AG20443 (cell line): ENCODE results near the gene YPEL4.

Source experiments
- DNase-seq: peaks from one replicate; pipeline ENCODE4 v3.0.0; 2012; ENCODE audit warnings: low spot score, mixed read lengths

Gene YPEL4

GRCh38 chr11:57632116-57632515, 17.6 kb downstream of the YPEL4 start:
- no peak for DNase-seq

DNA sequence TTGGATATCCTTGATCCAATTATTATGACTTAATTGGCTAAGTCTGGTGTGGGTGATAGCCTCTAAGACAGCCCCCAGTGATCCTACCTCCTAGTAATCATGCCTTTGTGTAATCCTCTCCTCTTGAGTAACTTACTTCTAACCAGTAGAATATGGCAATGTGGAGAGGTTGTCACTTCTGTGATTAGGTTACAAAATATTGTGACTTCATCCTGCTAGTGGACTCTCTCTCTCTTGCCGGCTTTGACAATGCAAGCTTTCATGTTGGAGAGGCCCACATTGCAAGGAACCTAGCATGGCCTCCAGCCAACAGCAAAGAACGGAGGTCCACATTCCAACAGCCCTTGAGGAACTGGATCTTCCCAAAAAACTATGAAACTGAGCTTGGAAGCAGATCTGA, 19.5 kb downstream of the YPEL4 start:
- DNase-seq: no peak

DNA sequence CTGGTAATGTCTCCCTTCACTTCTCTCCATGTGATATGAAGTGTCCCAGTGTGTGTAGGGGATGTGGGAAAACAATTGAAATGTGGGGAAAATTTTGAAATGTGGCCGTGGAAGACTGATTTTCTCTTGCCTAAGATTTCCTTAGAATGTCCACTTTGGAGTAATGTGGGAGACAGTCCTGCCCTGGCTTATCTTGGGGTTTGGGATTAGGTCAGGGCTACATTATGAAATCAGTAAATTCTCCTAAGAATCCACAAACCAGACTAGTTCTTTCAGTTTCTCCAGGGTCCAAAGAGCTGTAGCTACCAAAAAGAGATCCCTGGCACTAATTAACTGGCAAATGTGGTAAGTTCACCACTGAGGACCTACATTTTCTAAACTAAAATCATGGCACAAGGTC, 22.8 kb downstream of the YPEL4 start:
- no peak for DNase-seq

DNA sequence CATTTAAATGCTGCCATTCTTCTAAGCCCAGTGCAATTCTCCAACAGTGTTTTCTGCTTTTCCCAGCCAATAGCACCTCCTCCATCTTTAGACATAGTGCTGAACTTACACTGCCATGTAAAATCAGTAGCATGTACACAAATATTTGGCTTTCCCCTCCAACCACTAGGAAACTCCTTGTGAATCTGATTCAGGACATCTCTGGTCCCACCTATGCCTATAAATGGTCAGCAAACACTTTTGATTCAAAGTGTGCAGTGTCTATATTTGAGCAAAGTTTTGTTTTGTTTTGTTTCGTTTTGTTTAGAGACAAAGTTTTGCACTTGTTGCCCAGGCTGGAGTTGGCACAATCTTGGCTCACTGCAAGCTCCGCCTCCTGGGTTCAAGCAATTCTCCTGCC, 24.8 kb downstream of the YPEL4 start:
- DNase-seq: no peak

- no peak for DNase-seq
Measured at GRCh38 chr11:57622263-57622662, 27.4 kb downstream of the YPEL4 start.

GRCh38 chr11:57620467-57620866, 29.2 kb downstream of the YPEL4 start:
- DNase-seq: no peak

DNA sequence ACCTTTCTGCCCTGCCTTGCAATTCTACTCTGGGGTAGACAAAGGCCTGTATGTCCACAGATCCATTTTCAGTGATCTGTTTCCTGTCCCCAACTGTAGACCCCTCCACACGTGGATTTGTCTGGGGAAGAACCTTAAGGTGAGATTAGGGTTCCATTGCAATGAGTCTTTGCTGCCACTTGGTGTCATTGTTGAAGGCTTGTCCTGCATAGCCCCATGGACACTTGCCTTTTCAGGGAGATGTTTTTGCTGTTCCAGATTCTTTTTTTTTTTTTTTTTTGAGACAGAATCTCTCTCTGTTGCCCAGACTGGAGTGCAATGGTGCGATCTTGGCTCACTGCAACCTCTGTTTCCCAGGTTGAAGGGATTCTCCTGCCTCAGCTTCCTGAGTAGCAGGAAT, 30.4 kb downstream of the YPEL4 start:
- no peak for DNase-seq

DNA sequence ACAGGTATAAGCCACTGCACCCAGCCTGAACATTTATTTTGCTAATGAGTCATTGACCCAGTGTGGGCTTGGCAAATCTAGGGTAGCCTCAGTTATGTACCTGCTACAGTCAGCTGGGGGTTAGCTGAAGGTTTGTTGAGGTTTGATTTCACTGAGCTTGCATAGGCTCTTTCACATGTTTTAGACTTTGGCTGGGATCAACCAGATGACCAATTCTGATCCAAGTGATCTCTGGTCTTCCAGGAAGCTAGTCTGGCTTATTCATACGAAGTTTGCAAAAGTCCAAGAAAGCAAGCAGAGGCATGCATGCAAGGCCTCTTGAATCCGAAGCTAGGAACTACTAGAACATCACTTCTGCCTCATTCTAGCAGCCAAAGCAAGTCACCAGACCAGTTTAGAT, 31.3 kb downstream of the YPEL4 start:
- DNase-seq: no peak

DNA sequence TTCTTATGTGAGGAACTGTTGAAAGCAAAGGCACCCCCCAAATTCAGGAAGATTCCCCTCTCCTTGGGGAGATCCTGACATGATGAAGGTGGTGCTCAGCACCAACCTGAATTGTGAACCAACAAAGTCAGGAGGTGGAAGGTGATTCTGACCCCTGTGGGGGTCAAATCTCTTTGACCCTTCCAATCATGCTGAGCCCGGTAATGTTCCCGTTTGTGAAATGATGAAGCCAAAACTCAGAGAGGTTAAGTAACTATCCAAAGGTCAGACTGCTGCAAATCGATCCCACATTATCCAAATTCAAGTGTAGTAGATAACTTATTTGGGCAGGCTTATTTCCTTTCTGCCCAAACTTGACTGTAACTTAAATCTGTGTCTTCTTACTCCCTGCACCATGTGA, 33.1 kb downstream of the YPEL4 start:
- no peak for DNase-seq

- no peak for DNase-seq
Measured at GRCh38 chr11:57615308-57615707, 34.4 kb downstream of the YPEL4 start.

- no peak for DNase-seq
Measured at GRCh38 chr11:57614234-57614772, 35.4 kb downstream of the YPEL4 start.

GRCh38 chr11:57610170-57610569, 39.5 kb downstream of the YPEL4 start:
- DNase-seq: no peak

DNA sequence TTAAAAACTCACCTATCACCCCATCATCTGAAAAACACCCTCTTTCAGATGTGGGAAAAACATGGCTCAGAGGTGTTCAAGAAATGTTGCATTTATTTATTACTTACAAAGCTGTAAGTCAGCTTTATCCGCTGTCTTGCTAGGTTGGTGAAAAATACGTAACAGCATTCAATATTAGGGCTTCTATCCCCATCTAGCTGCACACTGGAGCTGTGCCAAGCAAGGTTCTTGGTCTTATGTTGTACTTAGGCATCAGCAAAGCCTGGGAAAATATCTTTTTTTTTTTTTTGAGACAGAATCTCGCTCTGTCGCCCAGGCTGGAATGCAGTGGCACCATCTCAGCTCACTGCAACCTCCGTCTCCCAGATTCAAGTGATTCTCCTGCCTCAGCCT, 44.7 kb downstream of the YPEL4 start:
- DNase-seq: no peak

DNA sequence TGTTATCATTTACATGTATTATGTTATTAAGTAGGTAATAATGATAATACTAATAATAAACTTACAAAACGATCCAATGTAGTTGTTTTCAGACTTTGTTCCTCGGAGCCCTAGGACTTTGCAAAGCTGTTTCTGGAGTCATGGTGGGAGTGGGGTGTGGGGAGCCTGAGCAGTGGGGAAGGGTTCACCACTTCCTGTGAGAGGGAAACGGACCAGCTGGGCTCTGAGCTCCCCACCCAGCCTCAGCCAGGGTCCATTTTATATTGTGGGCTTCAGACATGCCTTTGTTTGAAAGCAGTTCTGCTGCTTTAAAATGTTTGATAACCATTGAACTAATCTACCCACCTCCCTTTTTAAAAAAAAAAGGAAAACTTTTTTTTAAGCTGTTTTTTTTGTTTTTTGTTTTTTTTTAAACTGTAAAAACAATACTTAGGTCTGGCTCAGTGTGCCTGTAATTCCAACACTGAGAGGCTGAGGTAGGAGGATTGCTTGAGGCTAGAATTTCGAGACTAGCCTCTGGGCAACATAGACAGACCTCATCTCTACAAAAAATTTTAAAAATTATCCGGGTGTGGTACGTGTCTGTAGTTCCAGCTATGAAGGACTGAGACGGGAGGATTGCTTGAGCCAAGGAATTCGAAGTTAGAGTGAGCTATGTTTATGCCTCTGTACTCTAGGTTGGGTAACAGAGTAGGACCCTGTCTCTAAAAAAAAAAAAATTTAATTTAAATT, 45.2 kb downstream of the YPEL4 start:
- DNase-seq: no peak

DNA sequence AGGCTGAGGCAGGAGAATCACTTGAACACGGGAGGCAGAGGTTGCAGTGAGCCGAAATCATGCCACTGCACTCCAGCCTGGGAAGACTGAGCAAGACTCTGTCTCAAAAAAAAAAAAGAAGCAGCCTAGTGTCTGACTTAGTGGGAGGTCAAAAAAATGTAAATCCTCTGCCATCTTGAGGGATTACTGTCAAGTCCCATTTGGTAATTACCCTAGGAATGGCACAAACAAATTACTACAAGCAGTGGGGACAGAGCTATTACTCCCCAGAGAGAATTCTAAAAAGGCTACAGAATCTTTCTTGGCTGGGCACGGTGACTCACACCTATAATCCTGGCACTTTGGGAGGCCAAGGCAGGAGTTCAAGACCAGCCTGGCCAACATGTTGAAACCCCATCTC, 48.4 kb downstream of the YPEL4 start:
- no peak for DNase-seq

DNA sequence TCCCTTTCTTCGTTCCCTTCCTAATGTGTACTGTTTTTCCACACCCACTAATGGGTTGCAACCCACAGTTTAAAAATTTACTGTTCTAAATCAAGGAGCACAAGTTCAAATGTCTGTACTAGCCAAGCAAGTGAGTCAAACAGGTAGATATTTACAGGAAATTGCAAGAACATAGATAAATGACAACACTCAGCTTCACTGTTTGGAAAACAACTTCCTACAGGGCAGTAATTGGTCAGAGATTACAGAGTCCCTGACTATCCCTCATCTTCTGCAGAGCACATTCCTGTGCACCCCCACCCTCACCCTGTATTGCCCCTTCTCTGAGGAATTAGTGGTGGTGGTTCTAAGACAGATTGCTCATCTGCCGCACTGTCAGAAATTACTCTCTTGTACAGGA, 50.3 kb downstream of the YPEL4 start:
- DNase-seq: no peak

DNA sequence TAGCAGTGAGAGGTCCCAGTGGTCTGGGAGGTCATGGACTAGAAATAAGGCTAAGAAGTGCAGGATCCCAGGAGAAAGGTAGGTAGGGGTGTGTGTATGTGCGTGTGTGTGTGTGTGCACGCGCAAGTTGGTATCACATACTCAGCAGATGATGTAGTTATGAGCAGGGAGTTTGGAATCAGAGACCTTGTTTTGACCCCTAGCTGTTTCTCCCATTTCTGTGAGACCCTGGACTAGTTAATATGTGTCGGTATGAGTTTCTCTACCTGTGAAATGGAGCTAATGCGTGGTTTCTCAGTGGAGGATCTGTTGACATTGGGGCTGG, 50.9 kb downstream of the YPEL4 start:
- DNase-seq: peak; percentile 46

- DNase-seq: peak; percentile 93
Measured at GRCh38 chr11:57597916-57598830, 51.5 kb downstream of the YPEL4 start.

DNA sequence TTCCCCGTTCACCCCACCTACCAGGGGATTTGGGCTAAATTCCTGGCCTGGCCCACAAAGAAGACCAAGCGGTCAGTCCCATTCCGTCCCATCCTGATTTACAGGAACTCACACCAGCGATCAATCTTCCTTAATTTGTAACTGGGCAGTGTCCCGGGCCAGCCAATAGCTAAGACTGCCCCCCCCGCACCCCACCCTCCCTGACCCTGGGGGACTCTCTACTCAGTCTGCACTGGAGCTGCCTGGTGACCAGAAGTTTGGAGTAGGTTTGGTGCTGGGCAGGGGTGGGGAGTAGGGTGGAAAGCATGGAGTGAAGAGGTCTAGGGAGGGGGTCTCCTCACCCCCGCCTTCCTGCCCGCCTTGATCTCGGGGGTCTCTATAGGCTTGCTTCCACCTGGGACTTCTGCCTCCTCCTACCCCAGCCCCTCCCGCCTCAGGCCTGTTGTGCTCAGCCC, 52.2 kb downstream of the YPEL4 start, which contains the start of gene SERPING1:
Gene SERPING1 (plus strand): TSS at position 225 of the 455 bp plus-strand sequence. CDS start 586 bp downstream, outside the sequence.
- DNase-seq: peak; percentile 70

- DNase-seq: no peak
Measured at GRCh38 chr11:57596266-57596885, 53.3 kb downstream of the YPEL4 start.
